ENCODE data around the gene CTBP1.

The CTBP1 gene

GRCh38 chr4:1223841-1224809, 24.8 kb downstream of the CTBP1 start:
- no peaks in the 10 kb centered on the region for H3K4me1 ChIP-seq
- no peaks in the 10 kb centered on the region for H3K9me3 ChIP-seq
- no peaks in the 10 kb centered on the region for H3K27me3 ChIP-seq (ENCODE audit: low read depth)
- no peak for DNase-seq (ENCODE audit: low spot score in 2 of 2)
- no peak overlapping the region for H3K4me3 ChIP-seq
- in situ Hi-C loops (cut with MboI; ENCODE audit: low sequenced_read_pairs): no loop called here
- H3K36me3 ChIP-seq (replicated peaks): peaks cover 44% of the 10 kb centered on the region

GRCh38 chr4:1222938-1223690, 25.8 kb downstream of the CTBP1 start:
- H3K27me3 ChIP-seq (ENCODE audit: low read depth): no peaks in the 10 kb centered on the region
- no peaks in the 10 kb centered on the region for H3K9me3 ChIP-seq
- no peaks in the 10 kb centered on the region for H3K4me1 ChIP-seq
- in situ Hi-C loops (cut with MboI; ENCODE audit: low sequenced_read_pairs): no loop called here
- H3K36me3 ChIP-seq (replicated peaks): peaks cover 51% of the 10 kb centered on the region
- no peak overlapping the region for H3K4me3 ChIP-seq
- DNase-seq (ENCODE audit: low spot score in 2 of 2): no peak

- H3K4me1 ChIP-seq: no peaks in the 10 kb centered on the region
- no peaks in the 10 kb centered on the region for H3K9me3 ChIP-seq
Observed at GRCh38 chr4:1222036-1222789, 26.7 kb downstream of the CTBP1 start.

GRCh38 chr4:1221155-1221870, 27.6 kb downstream of the CTBP1 start:
- Histone ChIP-seq H3K4me1 (no peaks in the 10 kb centered on the region), H3K9me3 (no peaks in the 10 kb centered on the region), H3K36me3 (replicated peaks) (peaks cover 53% of the 10 kb centered on the region), H3K27me3 (ENCODE audit: low read depth) (no peaks in the 10 kb centered on the region), H3K4me3 (no peak overlapping the region)
- DNase-seq (ENCODE audit: low spot score in 2 of 2): no peak
- in situ Hi-C loops (cut with MboI; ENCODE audit: low sequenced_read_pairs): no loop called here

More at GRCh38 chr4:1222036-1222789, 26.7 kb downstream of the CTBP1 start:
- no peak for DNase-seq (ENCODE audit: low spot score in 2 of 2)
- in situ Hi-C loops (cut with MboI; ENCODE audit: low sequenced_read_pairs): no loop called here
- peaks cover 52% of the 10 kb centered on the region for H3K36me3 ChIP-seq (replicated peaks)
- no peaks in the 10 kb centered on the region for H3K27me3 ChIP-seq (ENCODE audit: low read depth)
- no peak overlapping the region for H3K4me3 ChIP-seq

- in situ Hi-C loops (cut with MboI; ENCODE audit: low sequenced_read_pairs): no loop called here
- H3K27me3 ChIP-seq (ENCODE audit: low read depth): no peaks in the 10 kb centered on the region
- H3K9me3 ChIP-seq: no peaks in the 10 kb centered on the region
- DNase-seq (ENCODE audit: low spot score in 2 of 2): no peak
- peaks cover 58% of the 10 kb centered on the region for H3K36me3 ChIP-seq (replicated peaks)
- H3K4me3 ChIP-seq: no peak overlapping the region
- H3K4me1 ChIP-seq: no peaks in the 10 kb centered on the region
Observed at GRCh38 chr4:1220566-1220965, 28.4 kb downstream of the CTBP1 start.

- in situ Hi-C loops (cut with MboI; ENCODE audit: low sequenced_read_pairs): no loop called here
- no peak for DNase-seq (ENCODE audit: low spot score in 2 of 2)
- no peaks in the 10 kb centered on the region for H3K4me1 ChIP-seq
- H3K36me3 ChIP-seq (replicated peaks): peaks cover 56% of the 10 kb centered on the region
- H3K27me3 ChIP-seq (ENCODE audit: low read depth): no peaks in the 10 kb centered on the region
- H3K4me3 ChIP-seq: no peak overlapping the region
- H3K9me3 ChIP-seq: no peaks in the 10 kb centered on the region
Observed at GRCh38 chr4:1219566-1219950, 29.4 kb downstream of the CTBP1 start.

- Histone ChIP-seq H3K4me3 (no peak overlapping the region), H3K36me3 (replicated peaks) (peaks cover 53% of the 10 kb centered on the region), H3K27me3 (ENCODE audit: low read depth) (no peaks in the 10 kb centered on the region), H3K4me1 (no peaks in the 10 kb centered on the region), H3K9me3 (no peaks in the 10 kb centered on the region)
- in situ Hi-C loops (cut with MboI; ENCODE audit: low sequenced_read_pairs): no loop called here
- no peak for DNase-seq (ENCODE audit: low spot score in 2 of 2)
Observed at GRCh38 chr4:1218634-1219565, 30.0 kb downstream of the CTBP1 start.

GRCh38 chr4:1217366-1217765, 31.6 kb downstream of the CTBP1 start:
- peaks cover 59% of the 10 kb centered on the region for H3K36me3 ChIP-seq (replicated peaks)
- no peaks in the 10 kb centered on the region for H3K4me1 ChIP-seq

GRCh38 chr4:1216869-1217294, 32.0 kb downstream of the CTBP1 start:
- in situ Hi-C loops (cut with MboI; ENCODE audit: low sequenced_read_pairs): no loop called here
- Histone ChIP-seq H3K4me3 (no peak overlapping the region), H3K27me3 (ENCODE audit: low read depth) (no peaks in the 10 kb centered on the region), H3K36me3 (replicated peaks) (peaks cover 59% of the 10 kb centered on the region), H3K9me3 (no peaks in the 10 kb centered on the region), H3K4me1 (no peaks in the 10 kb centered on the region)
- DNase-seq (ENCODE audit: low spot score in 2 of 2): no peak

More at GRCh38 chr4:1217366-1217765, 31.6 kb downstream of the CTBP1 start:
- in situ Hi-C loops (cut with MboI; ENCODE audit: low sequenced_read_pairs): no loop called here
- no peak for DNase-seq (ENCODE audit: low spot score in 2 of 2)
- Histone ChIP-seq H3K27me3 (ENCODE audit: low read depth) (no peaks in the 10 kb centered on the region), H3K4me3 (no peak overlapping the region), H3K9me3 (no peaks in the 10 kb centered on the region)

GRCh38 chr4:1216076-1216614, 32.8 kb downstream of the CTBP1 start:
- H3K4me3 ChIP-seq: no peak overlapping the region
- no peak for DNase-seq (ENCODE audit: low spot score in 2 of 2)
- H3K27me3 ChIP-seq (ENCODE audit: low read depth): no peaks in the 10 kb centered on the region
- no peaks in the 10 kb centered on the region for H3K9me3 ChIP-seq
- in situ Hi-C loops (cut with MboI; ENCODE audit: low sequenced_read_pairs): no loop called here
- no peaks in the 10 kb centered on the region for H3K4me1 ChIP-seq
- H3K36me3 ChIP-seq (replicated peaks): peaks cover 54% of the 10 kb centered on the region

- Histone ChIP-seq H3K27me3 (ENCODE audit: low read depth) (no peaks in the 10 kb centered on the region), H3K36me3 (replicated peaks) (peaks cover 53% of the 10 kb centered on the region), H3K4me1 (no peaks in the 10 kb centered on the region), H3K9me3 (no peaks in the 10 kb centered on the region), H3K4me3 (no peak overlapping the region)
- in situ Hi-C loops (cut with MboI; ENCODE audit: low sequenced_read_pairs): no loop called here
- no peak for DNase-seq (ENCODE audit: low spot score in 2 of 2)
Observed at GRCh38 chr4:1215141-1216075, 33.5 kb downstream of the CTBP1 start.

Data from HAP-1 (cell line).